Activated CD4-positive, CD25-positive, alpha-beta regulatory T cell (primary cell): ENCODE data around the gene KANSL1.

ENCODE experiments used
- DNase-seq, 4 experiments: peaks; one replicate each; lab custom pipeline; 2025; lab: John Stamatoyannopoulos, UW

Gene KANSL1

DNA sequence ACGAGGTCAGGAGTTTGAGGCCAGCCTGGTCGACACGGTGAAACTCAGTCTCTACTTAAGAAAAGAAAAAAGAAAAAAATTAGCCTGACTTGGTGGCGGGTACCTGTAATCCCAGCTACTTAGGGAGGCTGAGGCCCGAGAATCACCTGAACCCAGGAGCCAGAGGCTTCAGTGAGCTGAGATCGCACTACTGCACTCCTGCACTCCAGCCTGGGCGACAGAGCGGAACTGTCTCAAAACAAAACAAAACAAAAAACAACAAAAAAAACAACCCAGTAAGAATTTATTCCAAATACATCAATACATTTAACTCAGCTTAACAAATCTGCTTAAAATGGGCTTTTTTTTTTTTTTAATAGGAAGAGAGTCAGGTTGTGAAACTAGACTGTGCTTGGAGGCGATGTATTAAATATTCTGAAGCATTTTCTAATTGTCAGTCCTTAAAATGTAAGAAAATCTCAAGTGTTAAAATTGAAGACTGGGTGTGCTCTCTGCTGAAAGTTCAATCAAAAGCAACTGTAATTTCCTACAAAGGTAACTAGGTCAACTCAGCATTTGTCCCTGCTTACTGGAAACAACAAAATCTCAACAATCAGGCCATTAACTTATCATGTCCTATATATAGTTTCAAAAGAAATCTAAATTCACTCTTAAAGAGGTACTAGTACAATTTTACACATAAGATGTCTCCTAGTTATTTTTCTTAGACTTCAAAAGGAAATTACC, 23.2 kb downstream of the KANSL1 start:
- no peak for DNase-seq

DNA sequence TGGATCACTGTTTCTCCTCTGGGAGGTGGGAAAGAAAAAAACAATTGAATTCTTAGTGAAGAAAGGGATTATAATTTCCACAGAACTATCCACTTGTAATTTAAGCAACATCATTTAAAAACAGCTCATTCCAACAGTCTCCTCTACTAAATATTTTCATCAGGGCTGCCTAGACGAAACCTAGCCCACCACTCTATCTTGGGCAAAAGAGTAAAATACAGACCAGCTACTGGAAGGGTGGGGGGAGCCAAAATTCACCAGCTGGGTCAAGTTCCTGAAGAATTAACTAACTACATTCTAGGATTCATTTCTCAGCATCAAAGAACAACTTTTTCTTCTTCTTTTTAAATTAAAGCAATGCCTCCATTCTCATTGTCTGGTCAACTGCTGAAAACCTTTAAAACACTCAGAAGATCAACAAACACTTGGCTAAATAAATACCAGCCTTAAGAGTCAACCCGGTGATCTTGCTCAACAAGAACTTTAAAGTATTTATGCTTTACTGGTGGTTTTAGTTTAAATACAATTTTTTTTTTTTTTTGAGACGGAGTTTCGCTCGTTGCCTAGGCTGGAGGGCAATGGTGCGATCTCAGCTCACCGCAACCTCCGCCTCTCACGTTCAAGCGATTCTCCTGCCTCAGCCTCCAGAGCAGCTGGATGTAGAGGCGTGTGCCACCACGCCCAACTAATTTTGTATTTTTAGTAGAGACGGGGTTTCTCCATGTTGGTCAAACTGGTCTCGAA, 25.2 kb downstream of the KANSL1 start:
- DNase-seq = no peak

DNA sequence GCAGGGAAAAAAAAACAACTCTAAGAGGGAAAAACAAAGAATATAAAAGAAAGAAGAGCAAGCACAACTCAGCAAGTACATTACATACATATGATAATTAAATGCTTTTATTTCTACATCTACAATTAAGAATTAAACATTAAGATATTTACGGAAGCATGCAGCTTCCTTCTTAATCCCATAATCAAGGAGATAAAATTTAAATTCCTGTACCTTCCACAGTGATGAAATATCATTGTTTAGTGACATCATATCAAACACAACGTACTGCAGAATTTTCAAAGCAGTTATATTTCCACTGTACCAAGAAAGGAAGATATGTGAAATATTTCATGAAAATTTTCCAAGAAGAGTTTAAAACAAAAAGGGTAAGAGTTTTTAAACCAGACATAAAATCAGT, 26.0 kb downstream of the KANSL1 start:
- no peak for DNase-seq

DNA sequence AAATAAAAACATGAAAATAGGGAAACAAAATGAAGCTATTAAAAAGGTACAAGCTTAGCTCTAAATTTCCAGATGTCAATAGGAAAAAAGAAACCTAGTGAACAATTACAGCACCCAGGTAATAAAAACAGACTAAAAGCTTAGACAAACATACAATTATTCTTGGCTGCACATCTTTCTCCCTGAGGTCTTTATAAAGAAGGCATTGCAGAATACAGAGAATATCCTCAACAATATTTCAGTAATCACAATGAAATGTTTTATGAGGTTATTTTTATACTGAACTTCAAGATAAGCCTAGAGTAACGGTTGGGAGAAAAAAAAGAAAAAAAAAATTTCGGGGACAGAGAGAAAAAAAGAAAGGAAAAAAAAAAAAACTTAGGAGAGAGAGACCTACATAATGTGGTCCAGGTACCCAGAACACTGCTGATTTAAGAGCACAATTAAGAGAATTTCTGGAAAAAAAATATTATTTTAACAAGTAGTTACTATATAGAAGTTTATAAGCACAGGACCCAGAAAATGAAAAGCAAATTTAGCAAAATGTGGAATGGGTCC, 26.5 kb downstream of the KANSL1 start:
- DNase-seq = no peak

DNA sequence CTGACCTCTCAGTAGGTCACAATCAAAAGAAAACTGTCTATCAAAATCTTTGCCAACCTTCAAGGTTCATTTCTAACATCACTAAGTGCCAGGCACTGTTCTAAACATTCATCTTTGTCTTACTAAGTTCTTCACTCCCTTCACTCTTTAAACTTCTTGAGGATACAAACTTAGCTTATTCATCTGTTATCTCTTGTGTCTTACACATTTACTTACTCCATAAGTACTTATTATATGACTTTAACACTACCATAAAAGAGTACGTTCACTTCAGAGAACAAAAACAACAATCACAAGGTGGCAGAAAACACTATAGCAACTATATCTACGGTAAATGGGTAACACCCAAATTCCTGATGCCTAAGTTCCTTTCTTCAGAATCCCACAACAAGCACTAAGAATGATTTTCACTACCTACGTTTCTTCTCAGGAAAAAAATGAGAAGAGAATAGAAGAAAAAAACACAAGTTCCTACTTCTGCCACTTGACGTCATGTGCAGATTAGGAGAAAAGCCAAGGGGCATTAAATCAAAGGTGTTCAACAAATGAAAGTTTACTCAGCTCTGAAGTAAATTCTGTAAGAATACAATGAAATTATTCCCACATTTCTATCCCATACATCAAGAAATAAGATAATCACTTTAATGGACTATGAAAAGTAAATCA, 29.2 kb downstream of the KANSL1 start:
- DNase-seq = no peak

DNA sequence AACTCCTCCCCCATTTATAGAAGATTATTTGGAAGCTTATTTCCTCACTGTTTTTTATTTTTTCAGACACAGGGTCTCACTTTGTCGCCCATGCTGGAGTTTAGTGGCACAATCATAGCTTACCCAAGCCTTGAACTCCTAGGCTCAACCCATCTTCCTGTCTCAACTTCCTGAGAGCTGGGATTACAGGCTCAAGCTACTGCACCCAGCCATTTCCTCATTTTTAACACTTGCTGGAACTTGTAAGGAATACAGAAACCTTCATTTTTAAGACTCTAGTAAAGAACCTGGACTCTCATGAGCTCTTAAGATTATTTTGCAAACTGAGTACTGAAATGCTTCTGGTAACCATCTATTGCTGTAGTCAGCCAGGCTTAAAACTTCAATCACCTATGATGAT, 29.9 kb downstream of the KANSL1 start:
- DNase-seq = no peak

DNA sequence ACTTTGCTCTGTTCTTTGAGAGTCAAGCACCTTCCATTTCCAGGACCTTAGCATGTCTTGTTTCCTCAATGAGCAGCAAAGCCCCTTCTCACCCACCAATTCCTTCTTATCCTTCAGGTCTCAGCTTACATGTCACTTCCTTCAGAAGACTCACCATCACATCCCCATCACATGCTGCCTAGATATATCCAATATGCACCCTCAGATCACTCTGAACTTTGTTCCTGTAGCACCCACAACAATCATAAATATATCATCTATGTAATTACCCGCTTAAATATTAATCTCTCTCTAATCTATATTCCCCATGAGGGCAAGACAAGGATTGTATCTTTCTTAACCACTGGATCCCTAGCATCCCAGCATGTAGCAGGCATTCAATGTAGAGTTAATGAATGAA, 30.4 kb downstream of the KANSL1 start:
- no peak for DNase-seq

DNA sequence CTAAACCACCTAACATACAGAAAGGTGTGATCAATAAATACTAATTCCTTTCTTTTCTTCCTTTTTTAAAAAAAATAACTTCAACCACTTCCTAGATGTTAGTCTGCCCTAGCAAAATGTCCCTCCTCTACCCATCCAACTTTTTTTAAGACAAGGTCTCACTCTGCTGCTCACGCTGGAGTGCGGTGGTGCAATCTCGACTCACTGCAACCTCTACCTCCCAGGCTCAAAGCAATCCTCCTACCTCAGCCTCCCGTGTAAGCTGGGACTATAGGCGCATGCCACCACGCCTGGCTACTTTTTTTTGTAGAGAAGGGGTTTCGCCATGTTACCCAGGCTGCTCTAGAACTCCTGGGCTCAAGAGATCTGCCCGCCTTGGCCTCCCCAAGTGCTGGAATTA, 33.1 kb downstream of the KANSL1 start:
- no peak for DNase-seq

DNA sequence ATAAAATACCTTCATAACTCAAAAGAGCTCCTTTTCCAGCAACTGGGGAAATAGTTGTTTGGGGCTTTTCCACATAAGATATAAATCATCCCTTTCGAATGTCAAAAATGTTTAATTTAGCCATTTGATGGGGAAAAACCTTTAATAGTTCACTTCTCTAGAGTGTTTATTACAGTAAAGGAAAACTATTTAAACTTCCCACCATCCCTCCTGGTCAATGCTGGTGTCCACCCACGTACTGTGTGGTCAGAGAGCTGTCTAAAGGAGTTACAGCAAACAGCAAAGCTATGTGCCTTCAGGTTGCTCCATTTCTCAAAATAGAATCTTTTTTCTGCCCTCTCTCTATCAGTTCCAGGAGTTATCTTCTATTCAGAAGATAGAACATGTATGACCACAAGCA, 33.5 kb downstream of the KANSL1 start:
- no peak for DNase-seq

DNA sequence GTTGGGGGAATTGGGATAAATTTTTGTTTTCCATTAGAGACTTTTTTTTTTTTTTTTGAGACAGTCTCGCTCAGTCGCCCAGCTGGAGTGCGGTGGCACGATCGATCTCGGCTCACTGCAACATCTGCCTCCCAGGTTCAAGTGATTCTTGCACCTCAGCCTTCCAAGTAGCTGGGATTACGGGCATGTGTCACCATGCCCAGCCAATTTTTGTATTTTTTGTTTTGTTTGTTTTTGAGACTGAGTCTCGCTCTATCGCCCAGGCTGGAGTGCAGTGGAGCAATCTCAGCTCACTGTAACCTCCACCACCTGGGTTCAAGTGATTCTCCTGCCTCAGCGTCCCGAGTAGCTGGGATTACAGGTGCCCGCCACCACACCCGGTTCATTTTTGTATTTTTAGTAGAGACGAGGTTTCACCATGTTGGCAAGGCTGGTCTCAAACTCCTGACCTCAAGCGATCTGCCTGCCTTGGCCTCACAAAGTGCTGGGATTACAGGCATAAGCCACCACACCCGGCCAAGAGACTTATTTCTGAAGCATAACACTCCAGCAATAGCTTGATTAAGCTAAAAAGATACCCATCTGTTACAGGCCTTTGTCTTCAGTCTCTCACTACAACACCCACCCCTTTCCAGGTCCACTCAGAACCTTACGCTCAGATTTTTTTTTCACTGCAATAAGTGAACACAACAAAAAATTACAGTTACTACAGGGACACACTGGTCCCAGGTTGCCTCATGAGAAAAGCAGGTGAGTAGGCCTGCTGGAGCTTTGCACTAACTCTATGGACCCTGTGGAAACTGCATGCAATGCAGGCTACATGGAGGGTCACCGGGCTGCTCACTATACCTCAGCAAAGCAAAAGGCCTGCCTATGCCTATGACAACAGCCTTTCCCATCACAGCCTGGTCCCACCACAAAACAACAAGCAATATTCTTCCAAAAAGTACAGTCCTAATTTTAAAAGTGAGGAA, 34.6 kb downstream of the KANSL1 start:
- DNase-seq = no peak

DNA sequence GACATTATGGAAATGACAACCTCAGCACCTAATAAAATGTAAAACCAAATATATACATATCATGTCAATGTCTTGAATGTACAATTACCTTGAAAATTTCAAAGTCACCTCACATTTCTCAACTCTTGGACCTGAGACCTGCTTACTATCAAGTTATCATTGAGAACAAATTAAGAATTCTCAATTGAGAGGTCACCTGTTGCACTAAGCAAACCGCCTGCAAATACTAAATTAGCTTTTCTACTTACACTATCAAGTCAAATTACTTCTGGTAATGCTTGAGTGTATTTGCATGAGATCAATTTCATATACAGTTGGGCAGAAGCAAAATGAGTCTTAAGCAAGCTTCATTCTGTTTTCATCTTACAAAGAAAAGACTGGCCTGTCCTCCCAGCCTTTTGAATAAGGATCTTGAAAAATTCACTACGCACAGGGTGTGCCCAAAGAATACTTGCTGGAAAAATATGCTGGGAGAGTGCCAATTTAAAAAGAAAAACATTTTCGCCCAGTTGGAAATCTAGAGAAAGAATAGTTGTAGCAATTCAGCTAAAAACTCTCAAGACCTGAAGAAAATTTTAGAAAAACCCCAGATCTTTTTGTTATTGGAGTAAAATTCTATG, 35.7 kb downstream of the KANSL1 start:
- no peak for DNase-seq

DNA sequence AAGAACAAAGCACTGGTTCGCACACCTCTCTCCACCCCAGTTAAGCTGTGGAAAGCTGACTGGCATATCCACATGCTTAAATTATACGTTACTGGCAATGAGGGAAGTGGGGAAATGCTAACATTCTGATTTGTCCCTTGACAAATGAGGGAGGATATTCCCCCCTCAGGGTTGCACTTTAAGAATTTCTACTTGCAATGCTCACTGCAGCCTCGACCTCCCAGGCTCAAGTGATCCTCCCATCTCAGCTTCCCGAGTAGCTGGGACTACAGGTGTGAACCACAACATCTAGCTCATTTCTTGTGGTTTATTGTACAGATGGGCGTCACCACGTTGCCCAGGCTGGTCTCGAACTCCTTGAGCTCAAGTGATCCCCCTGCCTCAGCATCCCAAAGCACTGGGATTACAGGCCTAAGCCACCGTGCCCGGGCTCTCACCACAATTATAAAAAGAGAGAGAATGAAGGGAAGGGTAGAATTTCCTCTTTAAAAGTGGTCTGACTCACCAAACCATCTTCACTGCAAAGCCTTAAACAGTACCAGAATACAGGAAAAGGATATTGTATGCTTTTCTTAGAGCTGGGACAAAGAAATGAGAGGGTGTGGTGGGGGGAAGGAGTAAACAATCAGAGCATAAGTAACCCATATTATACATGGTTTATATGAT, 38.9 kb downstream of the KANSL1 start:
- no peak for DNase-seq

DNA sequence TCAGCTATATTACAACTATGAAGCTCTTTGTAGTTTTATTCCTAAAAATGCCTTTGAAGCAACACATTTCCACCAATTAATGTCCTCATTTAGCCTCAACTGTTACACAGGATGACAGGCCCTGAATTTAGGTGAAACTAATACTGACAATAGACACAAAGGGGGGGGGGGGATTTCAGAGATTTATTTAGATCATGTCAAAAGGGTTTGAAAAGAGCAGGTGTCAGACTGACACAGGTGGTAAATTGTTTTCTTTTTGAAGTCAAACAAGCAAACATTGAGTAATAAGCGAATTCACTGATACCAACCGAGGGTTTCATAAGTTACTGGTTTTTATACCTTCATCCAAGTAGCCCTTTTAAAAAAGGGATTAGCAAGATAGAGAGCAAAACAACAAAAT, 40.8 kb downstream of the KANSL1 start:
- no peak for DNase-seq

DNA sequence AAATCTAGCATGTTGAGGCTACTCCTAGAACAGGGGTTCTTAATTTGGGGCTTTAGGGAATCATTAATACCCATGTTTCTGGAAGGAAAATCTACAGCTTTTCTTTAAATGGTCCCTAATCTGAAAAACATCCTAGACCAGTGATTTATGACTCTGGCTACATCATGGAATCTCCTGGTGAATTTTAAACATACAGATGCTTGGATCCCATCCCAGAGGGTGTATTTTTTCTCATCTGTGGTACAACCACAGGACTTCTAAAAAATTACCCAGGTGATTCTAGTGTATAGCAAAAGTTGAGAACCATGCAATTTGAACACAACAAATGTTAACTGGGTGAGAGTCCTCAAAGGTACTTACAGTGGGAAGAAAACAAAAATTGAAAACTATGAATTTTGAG, 41.5 kb downstream of the KANSL1 start:
- DNase-seq = no peak

DNA sequence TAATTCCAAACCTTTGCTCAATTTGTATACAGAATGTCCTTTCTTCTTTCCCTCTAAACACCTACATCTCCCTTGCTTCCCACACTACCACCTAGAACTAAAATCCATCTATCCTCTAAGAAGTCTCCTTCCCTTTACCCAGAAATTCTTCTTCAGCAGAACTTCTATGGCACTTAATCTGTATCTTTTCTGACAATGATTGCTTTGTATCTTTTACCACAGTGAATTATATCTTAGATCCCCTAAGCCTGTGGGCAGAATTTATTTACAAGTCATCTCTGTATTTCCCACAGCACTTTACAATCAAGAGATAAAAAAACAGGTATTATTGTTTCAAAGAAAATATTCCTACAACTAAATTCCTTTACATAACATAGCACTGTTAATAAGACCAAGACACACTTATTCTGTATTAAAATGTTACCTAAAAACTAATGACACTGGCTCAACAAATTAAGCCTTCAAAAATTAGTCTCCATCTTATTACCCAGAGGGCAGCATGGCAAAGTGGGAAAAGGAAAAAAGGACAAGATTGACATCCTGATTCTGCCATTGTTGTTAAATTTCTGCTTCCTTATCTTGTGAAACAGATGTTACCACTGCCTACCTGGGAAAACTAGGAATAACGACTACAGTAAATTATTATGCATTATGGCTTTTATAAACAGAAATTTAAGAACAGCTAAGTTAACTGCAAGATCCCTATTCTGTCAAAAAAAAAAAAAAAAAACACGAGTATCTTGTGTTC, 42.8 kb downstream of the KANSL1 start:
- no peak for DNase-seq

DNA sequence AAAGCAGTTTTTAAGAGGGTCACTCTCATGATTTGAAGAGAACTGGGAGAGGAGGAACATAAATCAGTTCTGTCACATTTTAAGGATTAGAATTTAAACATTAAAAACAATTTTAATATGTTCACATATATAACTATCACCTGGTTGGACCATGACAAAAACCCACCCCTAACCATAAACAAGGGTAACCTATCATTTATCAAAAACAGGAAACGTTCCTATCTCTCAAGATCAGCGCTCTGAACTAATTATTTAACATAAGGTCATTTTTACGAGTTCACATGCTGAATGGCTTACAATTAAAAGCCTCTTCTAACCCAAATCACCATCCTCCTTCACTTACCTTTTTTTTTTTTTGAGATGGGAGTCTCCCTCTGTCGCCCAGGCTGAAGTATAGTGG, 45.0 kb downstream of the KANSL1 start:
- no peak for DNase-seq

DNA sequence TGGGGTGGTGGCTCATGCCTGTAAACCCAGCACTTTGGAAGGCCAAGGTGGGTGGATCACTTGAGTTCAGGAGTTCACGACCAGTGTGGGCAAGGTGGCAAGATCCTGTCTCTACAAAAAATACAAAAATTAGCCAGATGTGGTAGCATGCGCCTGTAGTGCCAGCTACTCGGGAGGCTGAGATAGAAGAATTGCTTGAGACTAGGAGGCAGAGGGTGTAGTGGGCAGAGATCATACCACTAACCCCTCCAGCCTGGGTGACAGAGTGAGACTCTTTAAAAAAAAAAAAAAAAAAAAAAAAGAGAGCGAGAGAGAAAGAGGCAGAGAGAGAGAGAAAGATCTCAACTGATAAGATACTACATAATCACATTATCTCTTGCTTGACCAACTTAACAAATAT, 45.9 kb downstream of the KANSL1 start:
- DNase-seq = no peak

DNA sequence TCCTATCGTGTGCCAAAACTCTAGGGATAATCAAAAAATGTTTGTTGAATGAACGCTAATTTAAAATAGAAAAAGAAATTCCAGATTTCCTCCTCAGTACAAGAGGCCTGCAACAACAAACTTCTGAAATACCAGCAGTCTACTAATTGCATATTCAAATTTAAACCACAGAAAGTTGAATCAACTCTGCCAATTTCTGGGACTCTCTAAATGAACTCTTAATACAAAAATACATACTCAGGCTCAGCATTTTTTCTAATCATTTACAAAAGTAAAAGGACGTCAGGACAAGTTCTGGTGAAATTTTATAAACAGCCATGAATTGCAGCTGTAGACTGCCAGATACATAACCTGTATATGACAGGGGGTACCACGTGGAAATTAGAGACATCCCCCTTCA, 49.0 kb downstream of the KANSL1 start:
- DNase-seq = no peak

DNA sequence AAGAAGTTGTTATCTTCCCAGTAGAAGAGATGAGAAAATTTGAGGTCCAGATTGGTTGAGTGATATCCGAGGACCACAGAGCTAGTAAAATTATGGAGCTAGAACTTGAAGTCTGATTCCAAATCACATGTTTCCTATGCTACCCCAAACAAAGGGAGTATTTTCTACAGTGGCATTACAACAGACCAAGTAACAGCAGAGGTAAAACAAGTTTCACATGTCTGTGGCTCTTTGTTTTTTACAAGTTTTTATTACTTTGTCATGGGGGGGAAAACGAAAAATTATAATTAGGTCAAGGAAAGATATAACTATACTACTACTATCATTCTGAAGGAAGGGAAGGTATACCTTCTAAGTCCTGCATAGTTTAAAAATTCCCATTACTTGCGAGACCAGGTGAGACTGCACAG, 49.4 kb downstream of the KANSL1 start:
- DNase-seq = no peak

DNA sequence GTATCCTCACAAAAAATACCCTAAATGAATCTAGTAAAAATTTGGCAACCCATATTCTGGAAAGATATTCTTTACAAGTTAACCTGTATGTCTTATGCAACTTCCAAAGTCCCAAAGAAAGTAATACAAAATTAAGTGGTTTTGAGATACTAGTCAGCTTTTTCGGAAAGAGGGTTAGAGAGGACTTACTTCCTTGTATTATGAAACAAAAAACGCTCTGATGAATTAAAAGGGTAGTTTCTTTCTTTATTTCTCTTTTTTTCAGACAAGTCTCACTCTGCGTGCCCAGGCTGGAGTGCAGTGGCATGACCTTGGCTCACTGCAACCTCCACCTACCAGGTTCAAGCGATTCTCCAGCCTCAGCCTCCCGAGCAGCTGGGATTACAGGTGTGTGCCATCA, 51.6 kb downstream of the KANSL1 start:
- no peak for DNase-seq
